Panc1 (cell line): ENCODE measurements around the gene IRX5.

Experiments
- CTCF ChIP-seq: fragments of 450-650 bp; IDR thresholded peaks from 2 replicates; pipeline ENCODE4 v1.5.1; 2017; ENCODE audit warnings: mild to moderate bottlenecking
- REST ChIP-seq, 2 experiments: IDR thresholded peaks; 2 replicates each; pipeline ENCODE4 v1.6.1; 2011 to 2012; ENCODE audit warnings: low read depth in 2 of 2, control low read depth in 1 of 2, low read length in 1 of 2, mild to moderate bottlenecking in 1 of 2, moderate library complexity in 1 of 2; ENCODE audit not compliant: insufficient read depth in 1 of 2
- TCF7L2 ChIP-seq: IDR thresholded peaks from 2 replicates; pipeline ENCODE4 v1.6.1; 2011; ENCODE audit warnings: mild to moderate bottlenecking, low read depth, low read length, inconsistent platforms

GRCh38 chr16:54957403-54958166 is 26.9 kb downstream of the IRX5 start:
- peak; percentile 79 for TF ChIP-seq CTCF
- no peak for TF ChIP-seq REST (IDR thresholded peaks at IDR 0.05; ENCODE audit: insufficient read depth in 1 of 2, low read depth in 2 of 2, low read length in 1 of 2)
- no peak for TF ChIP-seq TCF7L2
